ENCODE results near the gene CREB5. TPM values are rescaled to one million over a fixed set of nuclear protein-coding genes. Genes with fewer than 3 reads are reported as not detected.

CREB5 gene
- total RNA-seq, 2 experiments from 2014 or later, result not detected

- DNase-seq, result no peak
- Mint-ChIP-seq H3K36me3 (ENCODE audit: low read depth) (no peaks in the 10 kb centered on the region), H3K4me3 (no peak overlapping the region), H3K27me3 (peaks cover 32% of the 10 kb centered on the region), H3K4me1 (peaks cover 5% of the 10 kb centered on the region), H3K27ac (no peak overlapping the region), H3K9me3 (no peaks in the 10 kb centered on the region)
- POLR2A ChIA-PET, result no interaction called here
- CTCF ChIA-PET, result interaction anchor here (1.2 kb wide), 1 partner anchor 72 kb away, joined by 3 read pairs; no protein-coding TSS in a partner anchor
Observed at GRCh38 chr7:28850699-28851098, 438.4 kb downstream of the CREB5 start.

GRCh38 chr7:28853150-28853549 is 440.8 kb downstream of the CREB5 start:
- Mint-ChIP-seq H3K27ac (no peak overlapping the region), H3K27me3 (peaks cover 39% of the 10 kb centered on the region), H3K36me3 (ENCODE audit: low read depth) (no peaks in the 10 kb centered on the region), H3K4me1 (peaks cover 5% of the 10 kb centered on the region), H3K9me3 (no peaks in the 10 kb centered on the region), H3K4me3 (no peak overlapping the region)
- DNase-seq, result no peak
- POLR2A ChIA-PET, result no interaction called here
- CTCF ChIA-PET, result no interaction called here

GRCh38 chr7:28853834-28854749 is 441.8 kb downstream of the CREB5 start:
- CTCF ChIA-PET, result interaction anchor here (0.5 to 1.0 kb wide), 4 partner anchors 15 to 779 kb away, joined by 3 read pairs; no protein-coding TSS in a partner anchor
- Mint-ChIP-seq H3K4me3 (peak overlapping the region; percentile 35), H3K27ac (no peak overlapping the region), H3K4me1 (peaks cover 5% of the 10 kb centered on the region), H3K27me3 (peaks cover 39% of the 10 kb centered on the region), H3K9me3 (no peaks in the 10 kb centered on the region), H3K36me3 (ENCODE audit: low read depth) (no peaks in the 10 kb centered on the region)
- peak; percentile 68 for DNase-seq
- POLR2A ChIA-PET, result no interaction called here

- Mint-ChIP-seq H3K27me3 (peaks cover 39% of the 10 kb centered on the region), H3K4me3 (no peak overlapping the region), H3K4me1 (peaks cover 5% of the 10 kb centered on the region), H3K27ac (no peak overlapping the region), H3K36me3 (ENCODE audit: low read depth) (no peaks in the 10 kb centered on the region), H3K9me3 (no peaks in the 10 kb centered on the region)
- ChIA-PET CTCF (interaction anchor here (0.7 to 0.8 kb wide), 2 partner anchors 209 to 375 kb away, joined by 3 to 7 read pairs; no protein-coding TSS in a partner anchor), POLR2A (no interaction called here)
- no peak for DNase-seq
Observed at GRCh38 chr7:28854750-28855074, 442.4 kb downstream of the CREB5 start.

GRCh38 chr7:28855538-28856217 is 443.4 kb downstream of the CREB5 start:
- H3K27ac Mint-ChIP-seq, result no peak overlapping the region
- POLR2A ChIA-PET, result no interaction called here
- H3K36me3 Mint-ChIP-seq (ENCODE audit: low read depth), result no peaks in the 10 kb centered on the region
- H3K4me3 Mint-ChIP-seq, result no peak overlapping the region
- H3K4me1 Mint-ChIP-seq, result peaks cover 5% of the 10 kb centered on the region
- peaks cover 39% of the 10 kb centered on the region for H3K27me3 Mint-ChIP-seq
- DNase-seq, result no peak
- CTCF ChIA-PET, result interaction anchor here (0.7 kb wide), 1 partner anchor 374 kb away, joined by 7 read pairs; no protein-coding TSS in a partner anchor
- no peaks in the 10 kb centered on the region for H3K9me3 Mint-ChIP-seq

- POLR2A ChIA-PET, result no interaction called here
- no peak for DNase-seq
- Mint-ChIP-seq H3K36me3 (ENCODE audit: low read depth) (no peaks in the 10 kb centered on the region), H3K4me3 (no peak overlapping the region), H3K4me1 (peaks cover 5% of the 10 kb centered on the region), H3K27me3 (peaks cover 32% of the 10 kb centered on the region), H3K27ac (no peak overlapping the region), H3K9me3 (no peaks in the 10 kb centered on the region)
- CTCF ChIA-PET, result no interaction called here
Observed at GRCh38 chr7:28856656-28857055, 444.3 kb downstream of the CREB5 start.

GRCh38 chr7:28858206-28858605 is 445.9 kb downstream of the CREB5 start:
- H3K36me3 Mint-ChIP-seq (ENCODE audit: low read depth), result no peaks in the 10 kb centered on the region
- DNase-seq, result no peak
- POLR2A ChIA-PET, result no interaction called here
- no peak overlapping the region for H3K4me3 Mint-ChIP-seq
- no peaks in the 10 kb centered on the region for H3K9me3 Mint-ChIP-seq
- CTCF ChIA-PET, result no interaction called here
- peaks cover 23% of the 10 kb centered on the region for H3K27me3 Mint-ChIP-seq
- H3K4me1 Mint-ChIP-seq, result peaks cover 5% of the 10 kb centered on the region
- H3K27ac Mint-ChIP-seq, result no peak overlapping the region

- no peaks in the 10 kb centered on the region for H3K36me3 Mint-ChIP-seq (ENCODE audit: low read depth)
- H3K4me1 Mint-ChIP-seq, result peaks cover 2% of the 10 kb centered on the region
- H3K4me3 Mint-ChIP-seq, result no peak overlapping the region
- ChIA-PET CTCF (no interaction called here), POLR2A (no interaction called here)
- DNase-seq, result no peak
- H3K9me3 Mint-ChIP-seq, result no peaks in the 10 kb centered on the region
- H3K27ac Mint-ChIP-seq, result no peak overlapping the region
- H3K27me3 Mint-ChIP-seq, result peaks cover 18% of the 10 kb centered on the region
Observed at GRCh38 chr7:28858895-28859294, 446.6 kb downstream of the CREB5 start.

GRCh38 chr7:28861825-28862224 is 449.5 kb downstream of the CREB5 start:
- Mint-ChIP-seq H3K27ac (no peak overlapping the region), H3K9me3 (no peaks in the 10 kb centered on the region), H3K36me3 (ENCODE audit: low read depth) (no peaks in the 10 kb centered on the region), H3K4me1 (no peaks in the 10 kb centered on the region), H3K27me3 (peaks cover 10% of the 10 kb centered on the region), H3K4me3 (no peak overlapping the region)
- no peak for DNase-seq
- CTCF ChIA-PET, result interaction anchor here (0.6 kb wide), 1 partner anchor 414 kb away, joined by 3 read pairs; no protein-coding TSS in a partner anchor
- POLR2A ChIA-PET, result no interaction called here

- Mint-ChIP-seq H3K9me3 (no peaks in the 10 kb centered on the region), H3K27ac (no peak overlapping the region), H3K4me1 (no peaks in the 10 kb centered on the region), H3K4me3 (no peak overlapping the region), H3K36me3 (ENCODE audit: low read depth) (no peaks in the 10 kb centered on the region), H3K27me3 (peaks cover 6% of the 10 kb centered on the region)
- DNase-seq, result no peak
- ChIA-PET POLR2A (no interaction called here), CTCF (no interaction called here)
Observed at GRCh38 chr7:28862595-28863272, 450.4 kb downstream of the CREB5 start.

GRCh38 chr7:28865601-28866144 is 453.4 kb downstream of the CREB5 start:
- CTCF ChIA-PET, result no interaction called here
- Mint-ChIP-seq H3K4me3 (no peak overlapping the region), H3K4me1 (no peaks in the 10 kb centered on the region), H3K36me3 (ENCODE audit: low read depth) (no peaks in the 10 kb centered on the region), H3K9me3 (no peaks in the 10 kb centered on the region), H3K27me3 (peaks cover 9% of the 10 kb centered on the region), H3K27ac (no peak overlapping the region)
- POLR2A ChIA-PET, result no interaction called here
- no peak for DNase-seq

GRCh38 chr7:28868712-28869111 is 456.4 kb downstream of the CREB5 start:
- H3K4me1 Mint-ChIP-seq, result no peaks in the 10 kb centered on the region
- no peak overlapping the region for H3K27ac Mint-ChIP-seq
- CTCF ChIA-PET, result interaction anchor here (0.7 to 1.3 kb wide), 2 partner anchors 15 to 58 kb away, joined by 3 read pairs; no protein-coding TSS in a partner anchor
- peaks cover 7% of the 10 kb centered on the region for H3K27me3 Mint-ChIP-seq
- H3K4me3 Mint-ChIP-seq, result no peak overlapping the region
- POLR2A ChIA-PET, result no interaction called here
- no peaks in the 10 kb centered on the region for H3K9me3 Mint-ChIP-seq
- no peak for DNase-seq
- H3K36me3 Mint-ChIP-seq (ENCODE audit: low read depth), result no peaks in the 10 kb centered on the region

- Mint-ChIP-seq H3K27me3 (peaks cover 6% of the 10 kb centered on the region), H3K36me3 (ENCODE audit: low read depth) (no peaks in the 10 kb centered on the region), H3K9me3 (no peaks in the 10 kb centered on the region), H3K27ac (no peak overlapping the region), H3K4me1 (no peaks in the 10 kb centered on the region), H3K4me3 (no peak overlapping the region)
- ChIA-PET CTCF (no interaction called here), POLR2A (no interaction called here)
- no peak for DNase-seq
Observed at GRCh38 chr7:28871077-28871476, 458.8 kb downstream of the CREB5 start.
